ENCODE results near the gene SAMD13. TPM values are rescaled to one million over a fixed set of nuclear protein-coding genes. Genes with fewer than 3 reads are reported as not detected.

SAMD13 gene, protein sequence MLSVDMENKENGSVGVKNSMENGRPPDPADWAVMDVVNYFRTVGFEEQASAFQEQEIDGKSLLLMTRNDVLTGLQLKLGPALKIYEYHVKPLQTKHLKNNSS
- total RNA-seq (2022) (1.7 and 1.8 TPM in 2 replicates), Bru-seq, nascent RNA (percentile 43 among the genes with signal in this experiment), BruChase-seq, experiment 1, labeled RNA remaining after a 6-hour chase (percentile 24 among the genes with signal in this experiment), BruChase-seq, experiment 2, labeled RNA remaining after a 2-hour chase (percentile 28 among the genes with signal in this experiment)
- long read RNA-seq, partial matches to known transcripts, result 1 of 3 reads
- long read RNA-seq, other reads (novel, unspliced or antisense), result 1 of 3 reads

GRCh38 chr1:84301004-84301784, at the start of gene SAMD13:
Gene SAMD13 (plus strand): TSS chr1:84301708. CDS start chr1:84303235, 1,527 bp downstream.
- no peak for TF ChIP-seq CTCF (IDR thresholded peaks at IDR 0.05; ENCODE audit: unreplicated experiment)
- Mint-ChIP-seq H3K9me3 (ENCODE audit: low read depth, unreplicated experiment) (no peaks in the 10 kb centered on the region), H3K27ac (ENCODE audit: unreplicated experiment) (peak within 1 kb of the TSS; percentile 79), H3K36me3 (ENCODE audit: insufficient read depth, unreplicated experiment) (peaks cover 17% of the 10 kb centered on the region), H3K4me1 (ENCODE audit: low read depth, unreplicated experiment) (peaks cover 46% of the 10 kb centered on the region), H3K27me3 (ENCODE audit: unreplicated experiment) (no peaks in the 10 kb centered on the region), H3K4me3 (ENCODE audit: low read depth, unreplicated experiment) (peak within 1 kb of the TSS; percentile 62)
- BruUV-seq (replicated peaks), result no TSS peak
- peak; percentile 67 for DNase-seq
- intact Hi-C loops (cut with micrococcal nuclease; ENCODE audit: unreplicated experiment), result loop anchor here (5.0 to 10.0 kb wide), 2 partner anchors 66 to 126 kb away; no protein-coding TSS in a partner anchor
- CTCF ChIA-PET, result interaction anchor here (0.7 kb wide), 1 partner anchor 162 kb away, joined by 3 read pairs; no protein-coding TSS in a partner anchor

DNA sequence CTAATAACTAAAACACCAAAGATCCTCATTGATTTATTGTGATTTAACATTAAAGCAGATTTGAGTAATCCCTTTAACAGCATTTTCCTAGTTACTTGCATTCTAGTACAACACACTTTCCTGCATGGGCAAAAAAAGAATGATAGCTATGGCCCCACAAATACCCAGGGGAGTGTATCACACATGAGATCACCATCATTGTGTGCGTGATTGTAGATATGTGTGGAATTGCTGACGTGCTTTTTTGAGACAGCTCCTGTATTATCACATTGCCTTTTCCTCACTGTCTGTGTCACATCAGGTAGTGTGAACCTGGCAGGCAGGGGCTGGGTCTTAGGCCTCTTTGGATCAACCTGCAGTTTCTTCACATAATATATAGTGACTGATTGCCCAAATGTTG, 48.5 kb upstream of the SAMD13 start:
- no peak overlapping the region for H3K4me3 Mint-ChIP-seq (ENCODE audit: low read depth, unreplicated experiment)
- peaks cover 9% of the 10 kb centered on the region for H3K9me3 Mint-ChIP-seq (ENCODE audit: low read depth, unreplicated experiment)
- no TSS peak for BruUV-seq (replicated peaks)
- no peaks in the 10 kb centered on the region for H3K27me3 Mint-ChIP-seq (ENCODE audit: unreplicated experiment)
- intact Hi-C loops (cut with micrococcal nuclease; ENCODE audit: unreplicated experiment), result loop anchor here (5.0 kb wide), 2 partner anchors 106 to 179 kb away; no protein-coding TSS in a partner anchor
- CTCF ChIA-PET, result interaction anchor here (0.9 kb wide), 1 partner anchor 104 kb away, joined by 3 read pairs; no protein-coding TSS in a partner anchor
- no peak for TF ChIP-seq CTCF (IDR thresholded peaks at IDR 0.05; ENCODE audit: unreplicated experiment)
- H3K36me3 Mint-ChIP-seq (ENCODE audit: insufficient read depth, unreplicated experiment), result peaks cover 6% of the 10 kb centered on the region
- H3K27ac Mint-ChIP-seq (ENCODE audit: unreplicated experiment), result peak overlapping the region; percentile 70
- peaks cover 55% of the 10 kb centered on the region for H3K4me1 Mint-ChIP-seq (ENCODE audit: low read depth, unreplicated experiment)
- no peak for DNase-seq

GRCh38 chr1:84253891-84254290, 47.6 kb upstream of the SAMD13 start:
- H3K27ac Mint-ChIP-seq (ENCODE audit: unreplicated experiment), result peak overlapping the region; percentile 70
- no peak for TF ChIP-seq CTCF (IDR thresholded peaks at IDR 0.05; ENCODE audit: unreplicated experiment)
- CTCF ChIA-PET, result interaction anchor here (0.9 kb wide), 1 partner anchor 105 kb away, joined by 3 read pairs; no protein-coding TSS in a partner anchor
- BruUV-seq (replicated peaks), result no TSS peak
- intact Hi-C loops (cut with micrococcal nuclease; ENCODE audit: unreplicated experiment), result loop anchor here (2.0 to 5.0 kb wide), 3 partner anchors 49 to 178 kb away; no protein-coding TSS in a partner anchor
- peaks cover 60% of the 10 kb centered on the region for H3K4me1 Mint-ChIP-seq (ENCODE audit: low read depth, unreplicated experiment)
- no peaks in the 10 kb centered on the region for H3K27me3 Mint-ChIP-seq (ENCODE audit: unreplicated experiment)
- H3K4me3 Mint-ChIP-seq (ENCODE audit: low read depth, unreplicated experiment), result no peak overlapping the region
- H3K9me3 Mint-ChIP-seq (ENCODE audit: low read depth, unreplicated experiment), result peaks cover 9% of the 10 kb centered on the region
- peak; percentile 84 for DNase-seq
- peaks cover 6% of the 10 kb centered on the region for H3K36me3 Mint-ChIP-seq (ENCODE audit: insufficient read depth, unreplicated experiment)

GRCh38 chr1:84254703-84255238, 46.7 kb upstream of the SAMD13 start:
- H3K36me3 Mint-ChIP-seq (ENCODE audit: insufficient read depth, unreplicated experiment), result peaks cover 6% of the 10 kb centered on the region
- no TSS peak for BruUV-seq (replicated peaks)
- CTCF ChIA-PET, result no interaction called here
- H3K4me3 Mint-ChIP-seq (ENCODE audit: low read depth, unreplicated experiment), result no peak overlapping the region
- H3K4me1 Mint-ChIP-seq (ENCODE audit: low read depth, unreplicated experiment), result peaks cover 66% of the 10 kb centered on the region
- no peak for TF ChIP-seq CTCF (IDR thresholded peaks at IDR 0.05; ENCODE audit: unreplicated experiment)
- intact Hi-C loops (cut with micrococcal nuclease; ENCODE audit: unreplicated experiment), result loop anchor here (2.0 to 5.0 kb wide), 3 partner anchors 48 to 178 kb away; no protein-coding TSS in a partner anchor
- H3K27ac Mint-ChIP-seq (ENCODE audit: unreplicated experiment), result peak overlapping the region; percentile 70
- DNase-seq, result no peak
- H3K27me3 Mint-ChIP-seq (ENCODE audit: unreplicated experiment), result no peaks in the 10 kb centered on the region
- peaks cover 9% of the 10 kb centered on the region for H3K9me3 Mint-ChIP-seq (ENCODE audit: low read depth, unreplicated experiment)
